Body of pancreas (tissue), 4 donors: ENCODE results near the gene SNCG. TPM values are rescaled to one million over a fixed set of nuclear protein-coding genes. Genes with fewer than 3 reads are reported as not detected.

ENCODE experiments used
- ATAC-seq: fragments of 150-250 bp; one replicate; pipeline ENCODE4 v1.9.1; 2016
- DNase-seq, 4 donors: peaks; one replicate each; pipeline ENCODE4 v3.0.0-alpha.2; 2019
- H3K27ac ChIP-seq, 4 donors: fragments of 200-600 bp; sonication (generic); 1 replicate in 3 of 4; 2 replicates in 1 of 4; pipeline versions ENCODE4 v1.5.1 to v1.6.1; 2016 to 2019; ENCODE audit warnings: mild to moderate bottlenecking in 1 of 4, mixed read lengths in 1 of 4, moderate library complexity in 1 of 4
- H3K27me3 ChIP-seq, 2 donors: fragments of 200-600 bp; sonication (generic); one replicate each; pipeline ENCODE4 v1.6.0; 2016; ENCODE audit warnings: mild to moderate bottlenecking in 1 of 2
- H3K36me3 ChIP-seq, 2 donors: fragments of 200-600 bp; sonication (generic); replicated peaks in 1 of 2; 2 replicates each; pipeline ENCODE4 v1.5.1; 2016; ENCODE audit warnings: low read depth in 2 of 2; ENCODE audit not compliant: insufficient read depth in 1 of 2
- H3K4me1 ChIP-seq: fragments of 200-600 bp; sonication (generic); one replicate; pipeline ENCODE4 v1.6.0; 2016
- H3K4me3 ChIP-seq, 2 donors: fragments of 200-600 bp; sonication (generic); 1 replicate in 1 of 2; 2 replicates in 1 of 2; pipeline ENCODE4 v1.5.1; 2016 to 2019
- H3K9me3 ChIP-seq, 3 donors: fragments of 200-600 bp; sonication (generic); 1 replicate in 2 of 3; 2 replicates in 1 of 3; pipeline ENCODE4 v1.5.1; 2016
- CTCF ChIP-seq, 7 experiments: fragments of 450-650 bp in 4 of 7; fragments of 200-600 bp in 3 of 7; sonication (generic) in 3 of 7; IDR thresholded peaks; one replicate each; pipeline ENCODE4 v1.5.1; 2016 to 2019; ENCODE audit warnings: antibody characterized with exemption in 7 of 7
- POLR2A ChIP-seq, 3 donors: fragments of 450-650 bp; IDR thresholded peaks; one replicate each; pipeline ENCODE4 v1.6.1; 2016; ENCODE audit warnings: antibody characterized with exemption in 3 of 3, mild to moderate bottlenecking in 2 of 3
- WGBS, 2 donors: methylation state at CpG; one replicate each; pipeline ENCODE4 v1.1.5; 2017; 5-methylcytosine and 5-hydroxymethylcytosine counted together
- intact Hi-C: fragments of 100-400 bp; cut with DNase I; formaldehyde crosslinking; loops from one replicate; pipeline ENCODE4 v1.15.1; 2023
- total RNA-seq, 2 donors: library from RNA; depleted of rRNA; stranded (reverse); fragments of >200 nt; gene quantifications; one replicate each; pipeline ENCODE4 v1.1.0, GENCODE V29; 2016

Gene SNCG
- total RNA-seq, 2 donors from 2014 or later: 2.6 to 3.0 TPM

- ATAC-seq: no peak
Measured at GRCh38 chr10:86955501-86956194, 2.8 kb upstream of the SNCG start.

GRCh38 chr10:86956195-86956847 lies 2.1 kb upstream of the SNCG start:
- intact Hi-C loops: no loop called here
- no peaks in the 10 kb centered on the region for H3K27me3 ChIP-seq
- TF ChIP-seq POLR2A (IDR thresholded peaks at IDR 0.05) (no peak), CTCF (IDR thresholded peaks at IDR 0.05) (no peak)
- H3K27ac ChIP-seq: peak overlapping the region in 2 of 4 donors; percentile 6 to 49
- H3K9me3 ChIP-seq: no peaks in the 10 kb centered on the region
- ATAC-seq (no peak), DNase-seq (no peak)
- H3K4me3 ChIP-seq: no peak overlapping the region
- WGBS, 2 donors: 58 to 66% methylated on average over 7 of the region's 7 CpGs
- no peaks in the 10 kb centered on the region for H3K36me3 ChIP-seq
- H3K4me1 ChIP-seq: peaks cover 21% of the 10 kb centered on the region

More at GRCh38 chr10:86955501-86956194, 2.8 kb upstream of the SNCG start:
- Histone ChIP-seq H3K4me3 (no peak overlapping the region), H3K9me3 (no peaks in the 10 kb centered on the region), H3K27me3 (no peaks in the 10 kb centered on the region), H3K36me3 (no peaks in the 10 kb centered on the region), H3K27ac (peak overlapping the region in 2 of 4 donors; percentile 10 to 65), H3K4me1 (peaks cover 18% of the 10 kb centered on the region)
- 75 to 79% methylated on average over 16 of the region's 16 CpGs for WGBS, 2 donors
- TF ChIP-seq POLR2A (IDR thresholded peaks at IDR 0.05): no peak
- no peak for TF ChIP-seq CTCF (IDR thresholded peaks at IDR 0.05)
- DNase-seq: peak in 1 of 4 donors; percentile 5
- intact Hi-C loops: no loop called here

GRCh38 chr10:86956848-86957448 lies 1.5 kb upstream of the SNCG start:
- no peak for TF ChIP-seq CTCF (IDR thresholded peaks at IDR 0.05)
- Histone ChIP-seq H3K4me1 (peaks cover 21% of the 10 kb centered on the region), H3K27me3 (no peaks in the 10 kb centered on the region), H3K4me3 (no peak overlapping the region), H3K9me3 (no peaks in the 10 kb centered on the region), H3K27ac (peak overlapping the region in 2 of 4 donors; percentile 14 to 49), H3K36me3 (no peaks in the 10 kb centered on the region)
- ATAC-seq (no peak), DNase-seq (no peak)
- WGBS, 2 donors: 72 to 80% methylated on average over 1 to 6 of the region's 7 CpGs
- intact Hi-C loops: no loop called here

GRCh38 chr10:86957471-86958115 lies 806 bp upstream of the SNCG start, which contains the start of gene MMRN2:
Gene MMRN2, minus strand, starts transcription at chr10:86957615. Its CDS starts 74 bp downstream, at chr10:86957541.
- H3K4me3 ChIP-seq: no peak within 1 kb of the TSS
- intact Hi-C loops: no loop called here
- no peaks in the 10 kb centered on the region for H3K36me3 ChIP-seq
- 54 to 70% methylated on average over 5 to 8 of the region's 9 CpGs for WGBS, 2 donors
- H3K27ac ChIP-seq: peak within 1 kb of the TSS in 3 of 4 donors; percentile 28 to 49 (median 33)
- H3K27me3 ChIP-seq: no peaks in the 10 kb centered on the region
- no peak for DNase-seq
- H3K9me3 ChIP-seq: no peaks in the 10 kb centered on the region
- no peak for ATAC-seq
- H3K4me1 ChIP-seq: peaks cover 21% of the 10 kb centered on the region
- no peak for TF ChIP-seq CTCF (IDR thresholded peaks at IDR 0.05)
